Endothelial cell of umbilical vein (primary cell): ENCODE results near the gene NBEAL1. TPM values are rescaled to one million over a fixed set of nuclear protein-coding genes. Genes with fewer than 3 reads are reported as not detected.

ENCODE experiments used
- BruUV-seq: library from RNA; stranded (reverse); fragments of 400-500 nt; replicated peaks from 2 replicates; lab custom pipeline; 2021; lab: Mats Ljungman, UMichigan
- CTCF ChIA-PET: fragments of 300-600, 350-600 bp; sonication (Branson Sonifier 250); formaldehyde crosslinking; loops from one replicate; lab custom pipeline; 2021; ENCODE audit warnings: antibody characterized with exemption, inconsistent platforms; lab: Charles Lee
- POLR2A ChIA-PET: fragments of 300-600, 350-600 bp; sonication (Branson Sonifier 250); formaldehyde crosslinking; loops from one replicate; lab custom pipeline; 2021; ENCODE audit warnings: antibody characterized with exemption, inconsistent platforms; lab: Charles Lee
- DNase-seq: peaks from one replicate; pipeline ENCODE4 v3.0.0-alpha.2; 2011; ENCODE audit warnings: low read depth, low spot score
- FAIRE-seq: peaks from 2 replicates; lab custom pipeline; 2011; peaks lifted over from hg19 to GRCh38; lab: Jason Lieb, UNC
- H2AFZ ChIP-seq: 2 replicates; pipeline ENCODE4 v1.6.0; 2012; ENCODE audit warnings: low read depth, low read length, control low read depth, inconsistent platforms
- H3K27ac ChIP-seq: 2 replicates; pipeline ENCODE4 v1.5.1; 2011; ENCODE audit warnings: low read depth, mild to moderate bottlenecking, control low read depth, low read length, moderate library complexity; ENCODE audit not compliant: insufficient read depth
- H3K27me3 ChIP-seq, 2 experiments: 2 replicates each; pipeline versions ENCODE4 v1.6.0 to v1.6.1; 2011; ENCODE audit warnings: low read length in 2 of 2, mixed read lengths in 1 of 2; ENCODE audit not compliant: control insufficient read depth in 2 of 2, insufficient read depth in 2 of 2
- H3K36me3 ChIP-seq, 2 experiments: 2 replicates in 1 of 2; 3 replicates in 1 of 2; pipeline ENCODE4 v1.5.1; 2011; ENCODE audit warnings: low read length in 2 of 2, mild to moderate bottlenecking in 1 of 2, moderate library complexity in 1 of 2; ENCODE audit not compliant: control insufficient read depth in 2 of 2, insufficient read depth in 2 of 2; ENCODE audit errors: extremely low read depth in 1 of 2
- H3K4me1 ChIP-seq: 3 replicates; pipeline ENCODE4 v1.5.1; 2011; ENCODE audit warnings: mild to moderate bottlenecking, low read length; ENCODE audit not compliant: control insufficient read depth, insufficient read depth; ENCODE audit errors: extremely low read depth
- H3K4me2 ChIP-seq: 2 replicates; pipeline ENCODE4 v1.6.1; 2011; ENCODE audit warnings: low read length, control low read depth, mixed read lengths; ENCODE audit not compliant: insufficient read depth
- H3K4me3 ChIP-seq, 3 experiments: fragments of 200-600 bp in 1 of 3; sonication (generic), shearing (Covaris generic) in 1 of 3; replicated peaks in 1 of 3; 2 replicates each; pipeline ENCODE4 v1.5.1; 2011 to 2016; ENCODE audit warnings: control low read depth in 3 of 3, low read length in 3 of 3, mild to moderate bottlenecking in 2 of 3, inconsistent platforms in 1 of 3, low read depth in 1 of 3, moderate library complexity in 1 of 3; ENCODE audit not compliant: insufficient read depth in 1 of 3
- H3K79me2 ChIP-seq: 2 replicates; pipeline ENCODE4 v1.6.0; 2012; ENCODE audit warnings: low read length, inconsistent platforms; ENCODE audit not compliant: control insufficient read depth, insufficient read depth
- H3K9ac ChIP-seq: replicated peaks from 2 replicates; pipeline ENCODE3; 2011; ENCODE audit warnings: low read length, control low read depth; ENCODE audit not compliant: insufficient read depth; ENCODE audit errors: extremely low read depth
- H3K9me1 ChIP-seq: replicated peaks from 3 replicates; pipeline ENCODE4 v1.6.0; 2011; ENCODE audit warnings: mild to moderate bottlenecking, low read length; ENCODE audit not compliant: control insufficient read depth, insufficient read depth; ENCODE audit errors: extremely low read depth
- H3K9me3 ChIP-seq: replicated peaks from 2 replicates; pipeline ENCODE4 v1.5.1; 2012; ENCODE audit warnings: low read length, inconsistent platforms; ENCODE audit not compliant: control insufficient read depth, insufficient read depth
- H4K20me1 ChIP-seq: replicated peaks from 2 replicates; pipeline ENCODE3; 2011; ENCODE audit warnings: mild to moderate bottlenecking, low read length; ENCODE audit not compliant: control insufficient read depth, insufficient read depth; ENCODE audit errors: extremely low read depth
- EZH2 ChIP-seq: IDR thresholded peaks from 2 replicates; pipeline ENCODE4 v1.6.1; 2012; ENCODE audit warnings: borderline replicate concordance, low read depth, mild to moderate bottlenecking, moderate library complexity, low read length, inconsistent platforms; ENCODE audit not compliant: severe bottlenecking
- FOS ChIP-seq: IDR thresholded peaks from 2 replicates; pipeline ENCODE4 v1.6.1; 2011; ENCODE audit warnings: mild to moderate bottlenecking, low read length, moderate library complexity, borderline replicate concordance; ENCODE audit not compliant: insufficient read depth
- GATA2 ChIP-seq: IDR thresholded peaks from 2 replicates; pipeline ENCODE4 v1.7.0; 2011; ENCODE audit warnings: low read depth, mild to moderate bottlenecking, moderate library complexity, mixed read lengths, low read length; ENCODE audit not compliant: insufficient read length, insufficient read depth
- JUN ChIP-seq: IDR thresholded peaks from 2 replicates; pipeline ENCODE4 v1.6.1; 2011; ENCODE audit warnings: borderline replicate concordance, low read depth; ENCODE audit not compliant: insufficient read length, insufficient read depth
- MYC ChIP-seq: IDR thresholded peaks from one replicate; pipeline ENCODE4 v1.6.1; 2011; ENCODE audit warnings: mild to moderate bottlenecking, low read depth, low read length
- POLR2A ChIP-seq: IDR thresholded peaks from 2 replicates; pipeline ENCODE4 v1.6.1; 2012; ENCODE audit warnings: low read depth, mild to moderate bottlenecking, control low read depth, low read length
- POLR2AphosphoS5 ChIP-seq: IDR thresholded peaks from 2 replicates; pipeline ENCODE4 v1.6.1; 2012; ENCODE audit warnings: low read depth, mild to moderate bottlenecking, control low read depth, low read length, moderate library complexity; ENCODE audit not compliant: insufficient read depth
- dilution Hi-C: fragments of 300-500 bp; cut with MboI; formaldehyde crosslinking; loops from one replicate; pipeline ENCODE4 v1.15.0; 2019; ENCODE audit warnings: low sequenced_read_pairs; ENCODE audit not compliant: extremely low pct_ligation_motif_present
- intact Hi-C: fragments of 100-400 bp; cut with micrococcal nuclease; formaldehyde crosslinking; loops from one replicate; pipeline ENCODE4 v1.10.0; 2022
- polyA plus RNA-seq, 4 experiments: library from polyadenylated mRNA; depleted of rRNA in 3 of 4; stranded (reverse) in 3 of 4; unstranded in 1 of 4; fragments of >200 nt; gene quantifications; 2 replicates each; pipeline versions ENCODE4 v1.2.1 to v1.2.3, GENCODE V29; 2011 to 2012; ENCODE audit warnings: missing spikeins in 1 of 4
- total RNA-seq: library from RNA; stranded (reverse); gene quantifications from 2 replicates; pipeline ENCODE4 v1.2.3, GENCODE V29; 2021
- TF ChIP-seq, protein P1 (sequence below): IDR thresholded peaks from 2 replicates; pipeline ENCODE4 v1.6.1; 2011; ENCODE audit not compliant: insufficient read depth, insufficient read length
- TF ChIP-seq, protein P2 (sequence below), 2 donors: IDR thresholded peaks; 1 replicate in 1 of 2; 2 replicates in 1 of 2; pipeline ENCODE4 v1.5.1; 2011; ENCODE audit warnings: low read length in 2 of 2, mild to moderate bottlenecking in 2 of 2, moderate library complexity in 2 of 2, control low read depth in 1 of 2, inconsistent platforms in 1 of 2, low read depth in 1 of 2; ENCODE audit not compliant: insufficient read depth in 1 of 2; ENCODE audit errors: extremely low read depth in 1 of 2

Gene NBEAL1
- total and polyA plus RNA-seq, 2 donors (not counting 3 experiments of a cell fraction or from before 2014, with no cell fraction given): 2.1 to 23.3 TPM

DNA sequence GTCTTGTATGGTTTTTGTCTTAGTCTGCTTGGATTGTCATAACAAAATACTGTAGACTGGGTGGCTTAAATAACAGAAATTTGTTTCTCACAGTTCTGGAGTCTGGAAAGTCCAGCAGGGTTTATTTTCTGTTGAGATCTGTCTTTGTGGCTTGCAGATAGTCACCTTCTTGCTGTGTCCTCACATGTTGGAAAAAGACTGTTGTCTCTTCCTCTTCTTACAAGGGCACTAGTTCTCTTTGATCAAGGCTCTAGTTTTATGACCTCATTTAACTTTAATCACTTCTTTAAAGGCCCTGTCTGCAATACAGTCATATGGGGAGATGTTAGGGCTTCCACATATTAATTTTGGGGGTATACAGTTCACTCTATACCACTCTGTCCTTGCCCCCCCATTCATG lies 56.5 kb downstream of the NBEAL1 start:
- dilution Hi-C loops (no loop called here), intact Hi-C loops (no loop called here)
- Histone ChIP-seq H3K9ac (no peak overlapping the region), H3K4me3 (no peak overlapping the region), H3K27me3 (no peaks in the 10 kb centered on the region), H3K4me1 (no peaks in the 10 kb centered on the region), H3K27ac (no peak overlapping the region), H2AFZ (no peak overlapping the region), H3K9me1 (no peaks in the 10 kb centered on the region), H3K79me2 (no peaks in the 10 kb centered on the region), H4K20me1 (no peaks in the 10 kb centered on the region), H3K9me3 (no peaks in the 10 kb centered on the region), H3K36me3 (no peaks in the 10 kb centered on the region), H3K4me2 (no peak overlapping the region)
- TF ChIP-seq POLR2AphosphoS5: no peak
- no peak for TF ChIP-seq POLR2A
- TF ChIP-seq, protein P1, sequence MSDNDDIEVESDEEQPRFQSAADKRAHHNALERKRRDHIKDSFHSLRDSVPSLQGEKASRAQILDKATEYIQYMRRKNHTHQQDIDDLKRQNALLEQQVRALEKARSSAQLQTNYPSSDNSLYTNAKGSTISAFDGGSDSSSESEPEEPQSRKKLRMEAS: no peak
- TF ChIP-seq GATA2: no peak
- TF ChIP-seq, protein P2, sequence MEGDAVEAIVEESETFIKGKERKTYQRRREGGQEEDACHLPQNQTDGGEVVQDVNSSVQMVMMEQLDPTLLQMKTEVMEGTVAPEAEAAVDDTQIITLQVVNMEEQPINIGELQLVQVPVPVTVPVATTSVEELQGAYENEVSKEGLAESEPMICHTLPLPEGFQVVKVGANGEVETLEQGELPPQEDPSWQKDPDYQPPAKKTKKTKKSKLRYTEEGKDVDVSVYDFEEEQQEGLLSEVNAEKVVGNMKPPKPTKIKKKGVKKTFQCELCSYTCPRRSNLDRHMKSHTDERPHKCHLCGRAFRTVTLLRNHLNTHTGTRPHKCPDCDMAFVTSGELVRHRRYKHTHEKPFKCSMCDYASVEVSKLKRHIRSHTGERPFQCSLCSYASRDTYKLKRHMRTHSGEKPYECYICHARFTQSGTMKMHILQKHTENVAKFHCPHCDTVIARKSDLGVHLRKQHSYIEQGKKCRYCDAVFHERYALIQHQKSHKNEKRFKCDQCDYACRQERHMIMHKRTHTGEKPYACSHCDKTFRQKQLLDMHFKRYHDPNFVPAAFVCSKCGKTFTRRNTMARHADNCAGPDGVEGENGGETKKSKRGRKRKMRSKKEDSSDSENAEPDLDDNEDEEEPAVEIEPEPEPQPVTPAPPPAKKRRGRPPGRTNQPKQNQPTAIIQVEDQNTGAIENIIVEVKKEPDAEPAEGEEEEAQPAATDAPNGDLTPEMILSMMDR (IDR thresholded peaks at IDR 0.05; ENCODE audit: extremely low read depth in 1 of 2, insufficient read depth in 1 of 2, low read depth in 1 of 2, low read length in 2 of 2): no peak
- no peak for TF ChIP-seq MYC
- no peak for TF ChIP-seq EZH2
- no peak for TF ChIP-seq JUN
- no peak for TF ChIP-seq FOS
- BruUV-seq: no TSS peak
- FAIRE-seq (no peak), DNase-seq (no peak)
- CTCF ChIA-PET: no interaction called here
- POLR2A ChIA-PET: no interaction called here
